NCI-H2227 (cell line): ENCODE data around the gene ATG2A.
"Not testable (repeated sequence)": the region's sequence is repeated elsewhere in the genome, so short reads cannot be mapped to it uniquely, and the experiment has no call there.

ENCODE experiments used
- DNase-seq: peaks from one replicate; lab custom pipeline; 2025; ENCODE audit not compliant: unreplicated experiment; lab: John Stamatoyannopoulos, UW

The ATG2A gene

DNA sequence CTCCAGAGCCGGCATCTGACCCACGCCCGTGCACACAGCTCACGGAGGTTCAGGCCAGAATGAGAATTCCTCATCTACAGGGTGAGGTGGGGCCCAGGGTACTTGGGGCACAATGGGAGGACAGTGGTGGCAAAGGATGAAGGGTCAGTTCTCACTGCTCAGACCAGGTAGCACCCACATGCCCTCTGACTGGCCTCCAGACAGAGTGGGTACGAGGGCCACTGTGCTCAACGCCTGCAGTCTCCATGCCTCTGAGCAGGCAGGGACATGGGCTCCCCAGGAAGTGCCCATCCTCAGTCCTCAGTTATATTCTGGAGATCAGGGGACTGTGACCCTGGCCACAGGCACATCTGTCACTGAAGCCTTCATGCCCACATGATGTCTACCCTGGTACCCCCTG, 59.5 kb downstream of the ATG2A start:
- DNase-seq, result no peak

- no peak for DNase-seq
Observed at GRCh38 chr11:64856382-64857227, 60.4 kb downstream of the ATG2A start.

DNA sequence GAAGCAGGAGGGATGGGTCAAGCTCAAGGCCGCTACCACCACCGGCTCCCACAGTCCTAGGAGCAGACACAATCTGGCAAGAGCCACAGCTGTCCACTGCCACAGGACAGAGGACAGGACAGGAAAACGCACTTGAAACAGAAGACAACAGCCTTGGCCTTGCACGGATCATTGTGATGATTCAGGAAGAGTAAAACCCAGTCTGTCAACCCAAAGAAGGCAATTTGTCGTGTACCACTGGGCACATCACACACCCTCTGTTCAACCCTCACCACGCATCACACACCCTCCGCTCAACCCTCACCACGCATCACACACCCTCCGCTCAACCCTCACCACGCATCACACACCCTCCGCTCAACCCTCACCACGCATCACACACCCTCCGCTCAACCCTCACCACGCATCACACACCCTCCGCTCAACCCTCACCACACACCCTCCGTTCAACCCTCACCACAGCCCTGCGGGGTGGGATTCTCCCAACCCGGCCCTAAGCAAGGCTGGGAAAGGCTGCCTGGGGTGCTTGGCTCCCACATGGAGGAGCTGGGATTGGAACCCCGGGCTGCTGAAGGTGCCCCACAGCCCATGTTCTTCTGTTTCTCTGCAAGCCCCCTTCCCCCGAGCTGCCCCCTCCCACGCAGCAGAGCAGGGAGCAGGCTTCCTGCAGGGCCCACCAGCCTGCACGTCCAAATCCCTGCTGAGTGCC, 61.3 kb downstream of the ATG2A start:
- no peak for DNase-seq

- no peak for DNase-seq
Observed at GRCh38 chr11:64854534-64855502, 62.2 kb downstream of the ATG2A start.

- no peak for DNase-seq
Observed at GRCh38 chr11:64854157-64854533, 62.9 kb downstream of the ATG2A start.

- no peak for DNase-seq
Observed at GRCh38 chr11:64853709-64854108, 63.3 kb downstream of the ATG2A start.

- no peak for DNase-seq
Observed at GRCh38 chr11:64852804-64853509, 64.1 kb downstream of the ATG2A start.

DNA sequence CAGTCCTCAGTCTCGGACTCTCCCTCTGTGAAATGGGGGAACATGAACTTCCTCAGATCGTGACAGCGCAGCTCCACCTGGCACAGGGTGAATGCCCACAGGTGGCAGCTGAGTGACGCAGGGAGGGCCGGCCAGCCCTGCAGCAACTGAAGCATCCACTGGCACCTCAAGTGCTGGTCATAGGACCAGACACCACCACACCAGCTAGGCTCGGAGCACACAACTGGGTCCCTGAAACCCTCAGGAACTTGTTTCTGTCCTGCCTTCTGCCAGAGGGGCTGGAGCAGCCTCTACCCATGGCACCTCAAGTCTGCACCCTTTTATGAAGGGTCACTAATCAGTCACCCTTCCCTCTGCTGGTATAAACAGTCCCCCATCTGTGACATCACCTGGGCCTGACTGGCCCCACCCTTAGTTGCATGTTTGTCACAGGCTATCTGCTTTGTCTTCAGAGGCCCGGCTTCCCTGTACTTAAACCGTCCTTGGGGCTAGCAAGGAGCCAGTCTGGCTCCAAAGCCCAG, 65.1 kb downstream of the ATG2A start:
- no peak for DNase-seq

GRCh38 chr11:64850979-64851567, 65.9 kb downstream of the ATG2A start:
- DNase-seq, result no peak

DNA sequence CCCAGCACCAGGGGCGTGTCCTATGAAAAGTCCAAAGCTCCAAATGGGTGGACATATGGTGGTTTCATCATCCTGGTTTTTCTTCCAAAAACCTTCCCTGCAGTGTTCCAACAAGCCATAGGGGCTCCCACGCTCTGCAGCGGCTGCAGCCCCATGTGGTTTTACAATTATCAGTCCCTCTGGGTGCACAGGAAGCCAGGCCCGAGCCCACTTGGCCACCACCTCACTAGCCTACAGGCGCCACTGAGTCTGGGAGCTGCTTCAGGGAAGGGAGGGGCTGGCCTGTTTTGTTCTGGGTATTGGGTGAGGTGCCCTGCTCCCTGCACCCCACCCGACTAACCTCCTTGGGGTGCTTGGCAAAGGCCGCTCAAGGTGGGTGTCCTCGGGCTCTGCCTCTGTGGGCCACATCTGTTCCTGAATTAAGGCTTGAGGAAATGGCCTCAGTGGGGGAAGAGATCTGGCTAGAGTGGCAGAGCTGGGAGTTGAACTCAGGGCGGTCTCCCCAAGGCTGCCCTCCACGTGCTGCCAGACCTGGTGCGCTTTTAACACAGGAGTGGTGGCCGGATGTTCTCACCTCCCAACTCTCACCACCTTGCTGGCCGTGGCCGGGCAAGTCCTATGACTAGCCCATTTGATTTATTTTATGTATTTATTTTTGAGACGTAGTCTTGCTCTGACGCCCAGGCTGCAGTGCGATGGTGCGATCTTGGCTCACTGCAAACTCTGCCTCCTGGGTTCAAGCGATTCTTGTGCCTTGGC, 67.2 kb downstream of the ATG2A start:
- DNase-seq, result no peak

DNA sequence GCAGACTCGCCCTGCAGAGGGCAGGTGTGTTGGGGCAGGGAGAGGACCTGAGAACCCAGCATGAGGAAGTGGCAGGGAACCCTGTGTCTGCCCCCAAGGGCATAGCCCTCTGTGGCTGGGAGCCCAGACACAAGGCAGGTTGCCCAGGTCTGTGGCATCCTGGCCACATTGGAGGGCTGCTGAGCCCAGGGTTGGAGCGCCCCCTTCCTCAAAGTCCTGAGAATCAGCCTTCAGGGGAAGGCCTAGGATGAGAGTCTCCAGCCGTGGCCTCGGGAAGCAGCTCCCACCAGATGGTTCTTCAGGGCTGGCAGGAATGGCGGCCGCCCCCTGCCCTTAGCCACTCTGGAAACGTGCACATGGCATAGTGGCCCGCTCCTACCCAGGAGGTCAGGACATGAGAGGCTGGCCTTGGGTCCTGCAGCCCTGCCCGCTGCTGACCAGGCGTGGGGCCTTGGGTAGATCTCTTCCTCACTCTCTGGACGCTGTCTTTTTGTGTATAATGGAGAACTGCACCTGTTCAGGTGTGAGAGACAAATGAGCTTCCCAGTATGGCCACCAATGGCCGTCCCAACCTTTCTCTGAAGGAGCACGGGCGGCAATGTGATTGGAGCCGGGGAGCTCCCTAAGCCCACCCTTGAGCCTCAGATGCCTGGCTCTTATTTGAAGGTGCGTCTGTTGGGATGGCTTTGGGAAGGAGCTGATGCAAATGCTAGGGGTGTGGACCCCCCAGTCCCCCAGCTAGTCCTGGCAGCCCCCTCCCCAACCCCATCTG, 68.0 kb downstream of the ATG2A start:
- no peak for DNase-seq

DNA sequence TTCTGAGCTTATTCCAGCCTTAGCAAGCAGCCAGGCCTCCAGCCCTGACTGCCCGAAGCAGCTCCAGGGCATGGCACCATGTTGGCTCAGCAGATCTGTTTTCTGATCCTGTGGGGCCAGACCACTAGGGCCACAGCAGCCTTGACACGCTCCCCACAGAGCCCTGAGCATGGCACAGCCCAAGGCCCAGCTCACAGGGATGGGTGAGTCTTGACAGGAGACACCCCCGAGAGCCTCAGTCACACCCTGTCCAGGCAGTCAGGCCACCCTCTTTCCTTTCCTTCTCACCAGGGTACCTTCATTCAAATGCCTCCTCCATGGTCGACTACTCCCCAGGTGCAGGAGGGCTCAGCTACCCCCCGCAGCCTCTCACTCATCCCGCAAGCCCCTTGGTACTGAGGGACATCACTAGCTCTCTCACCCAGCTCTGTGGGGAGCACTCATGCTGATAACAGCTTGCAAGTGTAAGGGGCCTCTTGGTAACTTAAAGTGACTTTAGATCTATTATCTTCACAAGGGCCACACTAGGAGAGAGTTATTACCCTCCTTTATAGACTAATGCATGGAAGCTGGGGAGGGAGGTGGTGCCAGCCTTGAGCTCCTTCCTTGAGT, 68.7 kb downstream of the ATG2A start:
- no peak for DNase-seq

DNA sequence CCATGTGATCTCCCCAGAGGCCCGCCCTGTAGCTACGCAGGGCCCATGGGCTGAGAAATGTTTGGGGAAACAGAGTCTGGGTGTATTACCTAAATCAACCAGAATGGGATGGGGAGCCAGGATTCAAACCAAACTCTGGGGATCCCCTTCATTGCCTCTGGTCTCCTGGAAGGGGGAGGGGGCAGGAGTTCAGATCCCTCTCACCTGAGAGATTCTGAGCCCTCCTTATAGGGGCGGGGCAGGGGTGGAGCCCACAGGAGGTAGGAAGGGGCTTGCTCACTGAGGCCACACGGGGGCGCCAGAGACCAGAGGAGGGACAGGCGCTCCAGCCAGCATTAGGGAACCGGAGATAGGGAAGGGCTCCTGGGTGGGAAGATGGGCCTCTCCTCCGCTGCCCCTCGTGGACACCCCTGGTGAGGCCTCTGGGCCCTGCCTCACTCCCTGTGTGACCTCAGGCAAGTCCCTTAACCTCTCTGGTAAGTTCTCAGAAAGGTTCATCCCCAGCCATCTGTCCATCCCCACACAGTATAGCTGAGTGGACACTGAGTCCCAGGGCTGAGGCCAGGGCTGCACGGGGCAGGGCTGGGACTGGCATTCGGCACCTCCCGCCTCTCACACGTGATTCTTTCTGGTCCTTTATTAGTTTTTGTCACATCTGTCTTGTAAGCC, 69.9 kb downstream of the ATG2A start:
- peak; percentile 96 for DNase-seq

DNA sequence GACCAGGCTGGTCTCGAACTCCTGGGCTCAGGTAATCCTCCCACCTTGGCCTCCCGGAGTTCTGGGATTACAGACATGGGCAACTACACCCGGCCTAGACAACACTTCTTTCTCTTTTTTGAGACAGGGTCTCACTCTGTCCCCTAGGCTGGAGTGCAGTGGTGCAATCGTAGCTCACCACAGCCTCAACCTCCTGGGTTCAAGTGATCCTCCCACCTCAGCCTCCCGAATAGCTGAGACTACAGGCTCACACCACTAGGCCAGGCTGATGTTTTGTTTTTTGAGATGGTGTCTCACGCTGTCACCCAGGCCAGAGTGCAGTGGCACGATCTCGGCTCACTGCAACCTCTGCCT, 71.3 kb downstream of the ATG2A start:
- DNase-seq, result not testable (repeated sequence)

DNA sequence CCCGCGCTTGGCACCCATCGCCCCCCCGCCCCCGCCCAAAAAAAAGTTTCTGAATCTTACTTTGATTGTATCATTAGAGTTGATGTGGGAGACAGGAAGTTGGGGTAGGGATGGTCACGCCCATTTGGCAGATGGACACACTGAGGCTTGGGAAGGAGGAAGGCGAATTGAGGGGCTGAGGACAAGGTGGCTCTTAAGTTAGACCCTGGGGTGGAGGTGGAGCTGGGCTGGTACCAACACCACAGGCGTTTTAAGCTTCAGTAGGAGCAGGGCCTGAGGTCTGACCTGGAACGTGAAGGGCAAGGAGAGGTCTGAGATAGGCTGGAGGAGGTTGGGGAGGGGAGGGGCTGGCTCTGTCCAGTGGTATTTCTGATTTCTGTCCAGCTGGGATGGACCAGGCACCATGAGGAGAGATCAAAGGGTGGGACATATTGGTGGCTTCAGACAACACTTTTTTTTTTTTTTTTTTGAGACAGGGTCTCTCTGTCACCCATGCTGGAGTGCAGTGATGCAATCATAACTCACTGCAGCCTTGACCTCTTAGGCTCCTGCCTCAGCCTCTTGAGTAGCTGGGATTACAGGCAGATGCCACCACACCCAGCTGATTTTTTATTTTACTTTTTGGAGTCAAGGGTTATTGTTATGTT, 71.8 kb downstream of the ATG2A start:
- DNase-seq, result no peak
